Frontal cortex (tissue), 4 donors: Measurements from ENCODE around the gene TSPAN6. TPM values are rescaled to one million over a fixed set of nuclear protein-coding genes. Genes with fewer than 3 reads are reported as not detected.

ENCODE experiments used
- DNase-seq, 2 donors: peaks; one replicate each; pipeline ENCODE4 v3.0.0; 2012; ENCODE audit warnings: low spot score in 2 of 2
- FAIRE-seq: peaks from 2 replicates; lab custom pipeline; 2012; peaks lifted over from hg19 to GRCh38; lab: Jason Lieb, UNC
- total RNA-seq: library from RNA; depleted of rRNA; stranded (reverse); fragments of >200 nt; gene quantifications from one replicate; pipeline ENCODE4 v1.2.3, GENCODE V29; 2014
- donor health status: control.
- donor health status: control.
- donor health status: control.

The TSPAN6 gene
- total RNA-seq, 1 donor from 2014 or later = 33.0 TPM

- FAIRE-seq = no peak
Observed at GRCh38 chrX:100591256-100592051, 45.2 kb downstream of the TSPAN6 start.

GRCh38 chrX:100587861-100588260 is 48.7 kb downstream of the TSPAN6 start:
- no peak for FAIRE-seq
- no peak for DNase-seq

More at GRCh38 chrX:100591256-100592051, 45.2 kb downstream of the TSPAN6 start:
- DNase-seq = no peak

GRCh38 chrX:100586747-100587146 is 49.9 kb downstream of the TSPAN6 start:
- DNase-seq = no peak
- FAIRE-seq = no peak

- FAIRE-seq (no peak), DNase-seq (no peak)
Observed at GRCh38 chrX:100584611-100585010, 52.0 kb downstream of the TSPAN6 start, which contains the start of gene TNMD. TSS of gene TNMD (plus strand) at chrX:100584936. CDS start at chrX:100585019, 83 bp downstream.

Other genes starting within 250 kb of the TSPAN6 start
- gene PCDH19, start 226.5 kb downstream of the TSPAN6 start, total RNA-seq = 22.8 TPM
- gene TNMD, start 51.9 kb downstream of the TSPAN6 start, total RNA-seq = not detected
- 0.41 TPM for gene SRPX2, start 7.4 kb upstream of the TSPAN6 start, total RNA-seq
- gene SYTL4, start 95.3 kb upstream of the TSPAN6 start, total RNA-seq = 3.3 TPM
- gene CSTF2, start 183.6 kb upstream of the TSPAN6 start, total RNA-seq = 13.5 TPM
- not detected for gene NOX1, start 237.6 kb upstream of the TSPAN6 start, total RNA-seq